IMR-90 (cell line): Measurements from ENCODE around the gene TBC1D1. TPM values are rescaled to one million over a fixed set of nuclear protein-coding genes. Genes with fewer than 3 reads are reported as not detected.

Experiments used
- ATAC-seq: fragments of 200-7000 bp; cut with Tn5 transposase; 2 replicates; pipeline ENCODE4 v1.9.1; 2020; ENCODE audit warnings: low read depth, mild to moderate bottlenecking, moderate library complexity
- BruUV-seq: library from RNA; stranded (reverse); fragments of 400-500 nt; replicated peaks from 2 replicates; lab custom pipeline; 2021; lab: Mats Ljungman, UMichigan
- CTCF ChIA-PET: fragments of 300-600 bp; formaldehyde crosslinking; extraction: SDS; loops from one replicate; lab custom pipeline; 2021; ENCODE audit warnings: antibody characterized with exemption; lab: Yijun Ruan, JAX
- POLR2A ChIA-PET: fragments of 300-600 bp; sonication (Branson Sonifier 250); formaldehyde crosslinking; loops from one replicate; lab custom pipeline; 2022; ENCODE audit warnings: antibody characterized with exemption; ENCODE audit not compliant: unreplicated experiment; lab: Charles Lee
- DNase-seq: peaks from one replicate; pipeline ENCODE4 v3.0.0; 2013
- H2AFZ ChIP-seq: replicated peaks from 2 replicates; pipeline ENCODE3; 2013; ENCODE audit warnings: low read length, mild to moderate bottlenecking; ENCODE audit not compliant: poor library complexity
- H2AK5ac ChIP-seq: 2 replicates; pipeline ENCODE4 v1.6.1; 2013; ENCODE audit warnings: low read depth, low read length, inconsistent platforms
- H2AK9ac ChIP-seq: replicated peaks from 2 replicates; pipeline ENCODE3; 2013; ENCODE audit warnings: mild to moderate bottlenecking, low read depth, low read length, moderate library complexity; ENCODE audit not compliant: poor library complexity
- H2BK120ac ChIP-seq: 2 replicates; pipeline ENCODE4 v1.6.1; 2013; ENCODE audit warnings: low read depth, low read length, inconsistent platforms
- H2BK15ac ChIP-seq: 3 replicates; pipeline ENCODE4 v1.6.1; 2013; ENCODE audit warnings: low read depth, low read length, inconsistent platforms
- H2BK20ac ChIP-seq: 2 replicates; pipeline ENCODE4 v1.6.1; 2013; ENCODE audit warnings: low read depth, mild to moderate bottlenecking, inconsistent platforms, low read length, moderate library complexity
- H2BK5ac ChIP-seq: 2 replicates; pipeline ENCODE4 v1.6.1; 2013; ENCODE audit warnings: mild to moderate bottlenecking, low read depth, low read length, inconsistent platforms; ENCODE audit not compliant: poor library complexity, severe bottlenecking
- H3K14ac ChIP-seq: replicated peaks from 2 replicates; pipeline ENCODE4 v1.6.1; 2013; ENCODE audit warnings: low read depth, low read length, inconsistent platforms
- H3K18ac ChIP-seq: 2 replicates; pipeline ENCODE4 v1.6.1; 2013; ENCODE audit warnings: low read depth, low read length, control low read depth
- H3K23ac ChIP-seq: 2 replicates; pipeline ENCODE4 v1.6.1; 2013; ENCODE audit warnings: low read depth, low read length, inconsistent platforms
- H3K27ac ChIP-seq: 2 replicates; pipeline ENCODE4 v1.5.1; 2013; ENCODE audit warnings: mild to moderate bottlenecking, control low read depth, low read length; ENCODE audit not compliant: insufficient read depth
- H3K27me3 ChIP-seq: 2 replicates; pipeline ENCODE4 v1.6.1; 2013; ENCODE audit warnings: low read length; ENCODE audit not compliant: control insufficient read depth, insufficient read depth
- H3K36me3 ChIP-seq: 2 replicates; pipeline ENCODE4 v1.6.1; 2013; ENCODE audit warnings: low read length, mixed read lengths; ENCODE audit not compliant: control insufficient read depth, insufficient read depth
- H3K4ac ChIP-seq: 2 replicates; pipeline ENCODE4 v1.6.1; 2013; ENCODE audit warnings: low read depth, low read length, inconsistent platforms
- H3K4me1 ChIP-seq: 2 replicates; pipeline ENCODE4 v1.6.1; 2013; ENCODE audit warnings: low read length, mixed read lengths; ENCODE audit not compliant: control insufficient read depth, insufficient read depth
- H3K4me2 ChIP-seq: 2 replicates; pipeline ENCODE4 v1.6.1; 2013; ENCODE audit warnings: low read depth, mild to moderate bottlenecking, control low read depth, low read length, moderate library complexity
- H3K4me3 ChIP-seq: 2 replicates; pipeline ENCODE4 v1.5.1; 2013; ENCODE audit warnings: low read depth, mild to moderate bottlenecking, control low read depth, low read length, moderate library complexity; ENCODE audit not compliant: insufficient read depth
- H3K56ac ChIP-seq: 2 replicates; pipeline ENCODE4 v1.6.1; 2013; ENCODE audit warnings: low read length, inconsistent platforms; ENCODE audit not compliant: insufficient read depth; ENCODE audit errors: extremely low read depth
- H3K79me1 ChIP-seq, 2 experiments: 2 replicates each; pipeline ENCODE4 v1.6.1; 2013; ENCODE audit warnings: low read length in 2 of 2, inconsistent platforms in 1 of 2, low read depth in 1 of 2
- H3K9ac ChIP-seq: 2 replicates; pipeline ENCODE4 v1.6.1; 2013; ENCODE audit warnings: low read depth, low read length, control low read depth
- H3K9me1 ChIP-seq: 2 replicates; pipeline ENCODE4 v1.6.1; 2013; ENCODE audit warnings: low read length, inconsistent platforms; ENCODE audit not compliant: insufficient read depth
- H3K9me3 ChIP-seq: 2 replicates; pipeline ENCODE4 v1.6.1; 2013; ENCODE audit warnings: low read length; ENCODE audit not compliant: control insufficient read depth, insufficient read depth
- H4K20me1 ChIP-seq: 2 replicates; pipeline ENCODE4 v1.6.1; 2013; ENCODE audit warnings: low read length, inconsistent platforms; ENCODE audit not compliant: insufficient read depth
- H4K5ac ChIP-seq: 2 replicates; pipeline ENCODE4 v1.6.1; 2013; ENCODE audit warnings: mild to moderate bottlenecking, low read depth, low read length, control low read depth
- H4K8ac ChIP-seq, 2 experiments: 2 replicates each; pipeline ENCODE4 v1.6.1; 2013; ENCODE audit warnings: low read depth in 2 of 2, low read length in 2 of 2, control low read depth in 1 of 2, inconsistent platforms in 1 of 2
- H4K91ac ChIP-seq: 2 replicates; pipeline ENCODE4 v1.6.1; 2013; ENCODE audit warnings: low read depth, low read length, inconsistent platforms; ENCODE audit not compliant: insufficient read depth
- FOS ChIP-seq: fragments of 150-350 bp; IDR thresholded peaks from 2 replicates; pipeline ENCODE4 v1.6.1; 2016; ENCODE audit warnings: low read depth, low read length
- RFX5 ChIP-seq: IDR thresholded peaks from 2 replicates; pipeline ENCODE4 v1.8.0; 2012; ENCODE audit warnings: low read depth, mild to moderate bottlenecking, low read length, moderate library complexity
- WGBS, 2 experiments: methylation state at CpG; one replicate each; pipeline versions ENCODE4 v1.1.5 to v1.1.7; 2013; ENCODE audit warnings: missing lambda C conversion rate in 2 of 2; ENCODE audit not compliant: insufficient read length in 1 of 2; ENCODE audit errors: extremely low coverage in 2 of 2; 5-methylcytosine and 5-hydroxymethylcytosine counted together
- dilution Hi-C: fragments of 300-500 bp; cut with HindIII; formaldehyde crosslinking; loops from one replicate; pipeline ENCODE4 v1.14.3; 2018; ENCODE audit warnings: low sequenced_read_pairs; ENCODE audit not compliant: unreplicated experiment
- in situ Hi-C: fragments of 300-500 bp; cut with MboI; formaldehyde crosslinking; loops from 3 replicates; pipeline ENCODE4 v1.14.3; 2019; ENCODE audit warnings: low sequenced_read_pairs, inconsistent platforms, mixed read lengths
- intact Hi-C: fragments of 100-400 bp; cut with micrococcal nuclease; formaldehyde crosslinking; loops from 2 replicates; pipeline ENCODE4 v1.10.0; 2022
- polyA plus RNA-seq, 3 experiments: library from polyadenylated mRNA; depleted of rRNA; stranded (reverse); fragments of >200 nt; gene quantifications; 2 replicates each; pipeline ENCODE4 v1.2.3, GENCODE V29; 2012; ENCODE audit warnings: low replicate concordance in 1 of 3
- total RNA-seq: library from RNA; depleted of rRNA; stranded (reverse); fragments of >200 nt; gene quantifications from 2 replicates; pipeline ENCODE4 v1.2.3, GENCODE V29; 2012

TBC1D1 gene
- total and polyA plus RNA-seq, 2 of the 4 experiments (the other 2 are of a cell fraction) = 42.4 to 104 TPM

GRCh38 chr4:37865450-37865849 lies 25.4 kb upstream of the TBC1D1 start:
- POLR2A ChIA-PET = no interaction called here
- no CpG with 5 or more reads among the region's 3 CpGs for WGBS, 2 experiments
- H3K4ac ChIP-seq = no peak overlapping the region
- no peak overlapping the region for H3K18ac ChIP-seq
- H2BK20ac ChIP-seq = no peak overlapping the region
- no peaks in the 10 kb centered on the region for H3K9me3 ChIP-seq
- H3K4me2 ChIP-seq = no peak overlapping the region
- no peak overlapping the region for H3K27ac ChIP-seq
- TF ChIP-seq FOS = no peak
- no peak for TF ChIP-seq RFX5
- intact Hi-C loops = no loop called here
- no peak overlapping the region for H3K9ac ChIP-seq
- H3K9me1 ChIP-seq = no peaks in the 10 kb centered on the region
- H2AK5ac ChIP-seq = no peak overlapping the region
- in situ Hi-C loops = no loop called here
- no peak overlapping the region for H4K8ac ChIP-seq
- H4K20me1 ChIP-seq = no peaks in the 10 kb centered on the region
- H3K36me3 ChIP-seq = peaks cover 2% of the 10 kb centered on the region
- no TSS peak for BruUV-seq
- no peak overlapping the region for H2BK120ac ChIP-seq
- no peak overlapping the region for H2AFZ ChIP-seq
- H2BK5ac ChIP-seq = no peak overlapping the region
- H3K23ac ChIP-seq = no peak overlapping the region
- no peaks in the 10 kb centered on the region for H3K79me1 ChIP-seq
- dilution Hi-C loops = no loop called here
- no peak overlapping the region for H3K4me3 ChIP-seq
- H3K4me1 ChIP-seq = no peaks in the 10 kb centered on the region
- CTCF ChIA-PET = interaction anchor here (0.6 kb wide), 1 partner anchor 10 kb away, joined by 3 read pairs; no protein-coding TSS in a partner anchor
- no peak for ATAC-seq
- DNase-seq = no peak
- H3K14ac ChIP-seq = no peak overlapping the region
- H4K91ac ChIP-seq = no peak overlapping the region
- H4K5ac ChIP-seq = no peak overlapping the region
- H3K27me3 ChIP-seq = no peaks in the 10 kb centered on the region
- H3K56ac ChIP-seq = no peak overlapping the region
- H2AK9ac ChIP-seq = no peak overlapping the region
- H2BK15ac ChIP-seq = no peak overlapping the region
